Smooth muscle cell (in vitro differentiated cells): ENCODE data around the gene STARD13. TPM values are rescaled to one million over a fixed set of nuclear protein-coding genes. Genes with fewer than 3 reads are reported as not detected.

Experiments
- DNase-seq: peaks from one replicate; lab custom pipeline; 2025; ENCODE audit not compliant: unreplicated experiment; lab: John Stamatoyannopoulos, UW
- H2AFZ ChIP-seq: fragments of 200-600 bp; sonication (generic); 2 replicates; pipeline ENCODE4 v1.6.0; 2016; ENCODE audit warnings: antibody characterized with exemption, low read depth, mild to moderate bottlenecking
- H3F3A ChIP-seq: fragments of 200-600 bp; sonication (generic); 2 replicates; pipeline ENCODE4 v1.6.0; 2017; ENCODE audit warnings: antibody characterized with exemption, low read depth
- H3K27ac ChIP-seq: fragments of 200-600 bp; sonication (generic); 2 replicates; pipeline ENCODE4 v1.5.1; 2016; ENCODE audit warnings: low read depth, mild to moderate bottlenecking
- H3K27me3 ChIP-seq: fragments of 200-600 bp; sonication (generic); 2 replicates; pipeline ENCODE4 v1.6.1; 2016; ENCODE audit warnings: low read depth, mild to moderate bottlenecking
- H3K36me3 ChIP-seq: fragments of 200-600 bp; sonication (generic); 2 replicates; pipeline ENCODE4 v1.5.1; 2016; ENCODE audit warnings: low read depth
- H3K4me1 ChIP-seq: fragments of 200-600 bp; sonication (generic); 2 replicates; pipeline ENCODE4 v1.5.1; 2016; ENCODE audit warnings: low read depth
- H3K4me2 ChIP-seq: fragments of 200-600 bp; sonication (generic); 2 replicates; pipeline ENCODE4 v1.6.0; 2016; ENCODE audit warnings: mild to moderate bottlenecking
- H3K4me3 ChIP-seq: fragments of 200-600 bp; sonication (generic); 2 replicates; pipeline ENCODE4 v1.5.1; 2016; ENCODE audit warnings: mild to moderate bottlenecking
- H3K79me2 ChIP-seq: fragments of 200-600 bp; sonication (generic); 2 replicates; pipeline ENCODE4 v1.6.0; 2016; ENCODE audit warnings: low read depth, mild to moderate bottlenecking
- H3K9ac ChIP-seq: fragments of 200-600 bp; sonication (generic); 2 replicates; pipeline ENCODE4 v1.6.0; 2016; ENCODE audit warnings: low read depth
- H3K9me3 ChIP-seq: fragments of 200-600 bp; sonication (generic); replicated peaks from 2 replicates; pipeline ENCODE4 v1.5.1; 2016; ENCODE audit warnings: low read depth
- H4K20me1 ChIP-seq: fragments of 200-600 bp; sonication (generic); 2 replicates; pipeline ENCODE4 v1.6.0; 2016; ENCODE audit warnings: low read depth
- WGBS: methylation state at CpG from one replicate; pipeline ENCODE4 v1.1.7; 2016; ENCODE audit warnings: low lambda C conversion rate; 5-methylcytosine and 5-hydroxymethylcytosine counted together
- polyA plus RNA-seq: library from polyadenylated mRNA; unstranded; fragments of >200 nt; fragmentation: Nextera tagmentation; extraction: Ambion mirVana; gene quantifications from 2 replicates; pipeline ENCODE4 v1.2.1, GENCODE V29; 2016
- total RNA-seq: library from RNA; depleted of rRNA; stranded (reverse); fragments of >200 nt; gene quantifications from 2 replicates; pipeline ENCODE4 v1.2.3, GENCODE V29; 2014
- TF ChIP-seq, protein P1 (sequence below): fragments of 200-600 bp; sonication (generic); IDR thresholded peaks from 2 replicates; pipeline ENCODE4 v1.5.1; 2017; ENCODE audit warnings: borderline replicate concordance, mild to moderate bottlenecking, antibody characterized with exemption; ENCODE audit not compliant: insufficient read depth, poor library complexity, severe bottlenecking

The STARD13 gene
- total and polyA plus RNA-seq, 2 experiments from 2014 or later: 12.4 to 18.8 TPM

DNA sequence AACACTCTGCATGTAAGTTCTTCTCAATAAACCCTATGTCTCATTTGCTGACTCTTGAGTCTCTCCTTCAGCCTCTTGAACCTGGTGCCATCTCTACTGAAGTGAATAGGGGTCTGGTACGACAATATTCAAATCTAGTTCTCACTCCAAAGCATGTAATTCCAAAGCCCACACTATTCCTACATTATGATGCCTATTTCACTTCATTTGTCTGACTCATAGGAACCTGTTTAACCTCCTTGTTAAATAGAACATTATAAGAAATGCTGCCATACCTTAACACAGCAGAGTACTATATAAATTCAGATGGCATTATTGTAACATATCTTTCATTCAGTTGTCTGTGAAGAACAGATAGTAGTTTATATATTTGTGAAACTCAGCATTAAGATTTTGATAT, 67.1 kb downstream of the STARD13 start:
- Histone ChIP-seq H3K4me2 (peak overlapping the region; percentile 47), H3K4me1 (peaks cover 24% of the 10 kb centered on the region), H3K9ac (no peak overlapping the region), H3K36me3 (no peaks in the 10 kb centered on the region), H3F3A (peaks cover 14% of the 10 kb centered on the region), H3K27me3 (no peaks in the 10 kb centered on the region), H3K4me3 (no peak overlapping the region), H3K79me2 (peaks cover 6% of the 10 kb centered on the region), H3K9me3 (no peaks in the 10 kb centered on the region), H3K27ac (peak overlapping the region; percentile 87), H2AFZ (no peak overlapping the region), H4K20me1 (peaks cover 13% of the 10 kb centered on the region)
- WGBS: 85% methylated on average over 1 of the region's 1 CpG
- DNase-seq: no peak
- TF ChIP-seq, protein P1, sequence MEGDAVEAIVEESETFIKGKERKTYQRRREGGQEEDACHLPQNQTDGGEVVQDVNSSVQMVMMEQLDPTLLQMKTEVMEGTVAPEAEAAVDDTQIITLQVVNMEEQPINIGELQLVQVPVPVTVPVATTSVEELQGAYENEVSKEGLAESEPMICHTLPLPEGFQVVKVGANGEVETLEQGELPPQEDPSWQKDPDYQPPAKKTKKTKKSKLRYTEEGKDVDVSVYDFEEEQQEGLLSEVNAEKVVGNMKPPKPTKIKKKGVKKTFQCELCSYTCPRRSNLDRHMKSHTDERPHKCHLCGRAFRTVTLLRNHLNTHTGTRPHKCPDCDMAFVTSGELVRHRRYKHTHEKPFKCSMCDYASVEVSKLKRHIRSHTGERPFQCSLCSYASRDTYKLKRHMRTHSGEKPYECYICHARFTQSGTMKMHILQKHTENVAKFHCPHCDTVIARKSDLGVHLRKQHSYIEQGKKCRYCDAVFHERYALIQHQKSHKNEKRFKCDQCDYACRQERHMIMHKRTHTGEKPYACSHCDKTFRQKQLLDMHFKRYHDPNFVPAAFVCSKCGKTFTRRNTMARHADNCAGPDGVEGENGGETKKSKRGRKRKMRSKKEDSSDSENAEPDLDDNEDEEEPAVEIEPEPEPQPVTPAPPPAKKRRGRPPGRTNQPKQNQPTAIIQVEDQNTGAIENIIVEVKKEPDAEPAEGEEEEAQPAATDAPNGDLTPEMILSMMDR: no peak

DNA sequence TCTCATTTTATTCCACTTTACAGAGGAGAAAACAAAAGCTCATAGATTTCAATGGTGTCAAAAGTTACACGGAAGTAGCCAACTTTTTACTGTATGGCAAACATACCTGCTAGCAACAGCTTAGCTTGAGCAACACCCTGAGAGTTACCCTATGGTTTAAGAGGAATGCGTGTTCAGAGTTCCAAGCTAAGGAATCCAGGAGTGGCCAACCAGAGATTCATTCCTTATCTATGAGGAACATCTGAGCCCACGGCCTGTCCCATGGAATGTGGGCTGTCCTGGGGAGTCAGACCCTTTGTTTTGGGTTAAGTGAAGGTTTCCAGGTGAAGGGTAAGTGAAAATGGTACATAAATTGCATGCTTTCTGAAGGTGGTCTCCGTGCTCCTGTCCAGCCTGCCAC, 67.5 kb downstream of the STARD13 start:
- DNase-seq: no peak
- WGBS: 48% methylated on average over 4 of the region's 4 CpGs
- TF ChIP-seq, protein P1: no peak
- Histone ChIP-seq H3K79me2 (peaks cover 6% of the 10 kb centered on the region), H3K9me3 (no peaks in the 10 kb centered on the region), H3F3A (peaks cover 18% of the 10 kb centered on the region), H3K27me3 (no peaks in the 10 kb centered on the region), H2AFZ (no peak overlapping the region), H3K27ac (peak overlapping the region; percentile 87), H3K9ac (no peak overlapping the region), H3K4me3 (no peak overlapping the region), H3K4me2 (peak overlapping the region; percentile 47), H3K4me1 (peaks cover 28% of the 10 kb centered on the region), H3K36me3 (no peaks in the 10 kb centered on the region), H4K20me1 (peaks cover 13% of the 10 kb centered on the region)

DNA sequence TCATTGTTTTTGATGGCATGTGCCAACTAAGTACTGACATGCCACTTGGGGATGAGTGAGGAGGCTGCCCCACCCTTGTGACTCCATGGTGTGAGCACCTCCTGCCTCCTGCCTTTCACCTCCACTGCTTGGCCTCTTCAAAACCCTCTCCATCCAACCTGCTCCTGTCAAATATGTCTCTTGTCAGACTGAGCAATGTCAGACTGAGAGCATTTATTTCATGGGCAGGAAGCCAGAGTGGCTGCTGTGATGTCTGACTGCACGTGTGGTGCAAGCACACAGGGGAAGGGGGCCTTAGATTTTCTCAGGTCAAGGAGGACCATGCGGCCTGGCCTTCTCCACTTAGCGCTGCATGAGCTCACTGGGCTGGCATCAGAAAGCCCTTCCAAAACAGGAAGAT, 68.3 kb downstream of the STARD13 start:
- TF ChIP-seq, protein P1: no peak
- H3K4me2 ChIP-seq: no peak overlapping the region
- H3K27ac ChIP-seq: peak overlapping the region; percentile 87
- no peak for DNase-seq
- peaks cover 13% of the 10 kb centered on the region for H4K20me1 ChIP-seq
- 80% methylated on average over 3 of the region's 3 CpGs for WGBS
- no peaks in the 10 kb centered on the region for H3K9me3 ChIP-seq
- H3K79me2 ChIP-seq: peaks cover 14% of the 10 kb centered on the region
- H3F3A ChIP-seq: peaks cover 24% of the 10 kb centered on the region
- no peaks in the 10 kb centered on the region for H3K36me3 ChIP-seq
- H3K4me3 ChIP-seq: no peak overlapping the region
- no peaks in the 10 kb centered on the region for H3K27me3 ChIP-seq
- peaks cover 33% of the 10 kb centered on the region for H3K4me1 ChIP-seq
- no peak overlapping the region for H3K9ac ChIP-seq
- H2AFZ ChIP-seq: no peak overlapping the region

DNA sequence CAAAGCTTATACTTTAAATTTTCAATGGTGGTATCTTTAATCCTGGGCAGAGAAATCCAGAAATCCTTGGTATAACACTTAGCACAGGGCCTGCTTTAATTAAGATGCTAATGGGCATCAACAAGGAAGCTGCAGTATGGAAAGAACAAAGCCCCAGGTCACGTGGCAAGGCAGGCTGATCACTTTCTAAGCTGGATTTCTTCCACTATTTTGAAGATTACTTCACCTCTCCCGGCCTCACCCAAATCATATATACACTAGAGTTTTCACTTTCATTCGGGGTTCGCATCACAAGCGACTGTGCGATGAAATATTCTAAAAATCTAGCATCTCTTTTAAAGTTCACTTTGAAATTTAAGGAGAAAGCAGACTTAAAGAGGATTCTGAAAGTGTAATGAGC, 71.8 kb downstream of the STARD13 start:
- H3K36me3 ChIP-seq: no peaks in the 10 kb centered on the region
- H3K9me3 ChIP-seq: no peaks in the 10 kb centered on the region
- peaks cover 24% of the 10 kb centered on the region for H3F3A ChIP-seq
- TF ChIP-seq, protein P1: no peak
- peak overlapping the region; percentile 76 for H3K4me2 ChIP-seq
- DNase-seq: no peak
- peaks cover 33% of the 10 kb centered on the region for H3K4me1 ChIP-seq
- peaks cover 22% of the 10 kb centered on the region for H3K79me2 ChIP-seq
- WGBS: 42% methylated on average over 6 of the region's 6 CpGs
- peak overlapping the region; percentile 18 for H3K4me3 ChIP-seq
- peak overlapping the region; percentile 83 for H3K27ac ChIP-seq
- H4K20me1 ChIP-seq: peaks cover 30% of the 10 kb centered on the region
- H2AFZ ChIP-seq: no peak overlapping the region
- no peaks in the 10 kb centered on the region for H3K27me3 ChIP-seq
- H3K9ac ChIP-seq: peak overlapping the region; percentile 61
